Activated CD8-positive, alpha-beta memory T cell treated with anti-CD3 and anti-CD28 coated beads, Interleukin-2, amount 50 U/mL, for 48 hours (primary cell): Measurements from ENCODE around the gene PCDHA1.
"Not testable (repeated sequence)": the region's sequence is repeated elsewhere in the genome, so short reads cannot be mapped to it uniquely, and the experiment has no call there.

Experiments used
- DNase-seq: peaks from one replicate; pipeline ENCODE4 v3.0.0-alpha.2; 2020

The PCDHA1 gene

DNA sequence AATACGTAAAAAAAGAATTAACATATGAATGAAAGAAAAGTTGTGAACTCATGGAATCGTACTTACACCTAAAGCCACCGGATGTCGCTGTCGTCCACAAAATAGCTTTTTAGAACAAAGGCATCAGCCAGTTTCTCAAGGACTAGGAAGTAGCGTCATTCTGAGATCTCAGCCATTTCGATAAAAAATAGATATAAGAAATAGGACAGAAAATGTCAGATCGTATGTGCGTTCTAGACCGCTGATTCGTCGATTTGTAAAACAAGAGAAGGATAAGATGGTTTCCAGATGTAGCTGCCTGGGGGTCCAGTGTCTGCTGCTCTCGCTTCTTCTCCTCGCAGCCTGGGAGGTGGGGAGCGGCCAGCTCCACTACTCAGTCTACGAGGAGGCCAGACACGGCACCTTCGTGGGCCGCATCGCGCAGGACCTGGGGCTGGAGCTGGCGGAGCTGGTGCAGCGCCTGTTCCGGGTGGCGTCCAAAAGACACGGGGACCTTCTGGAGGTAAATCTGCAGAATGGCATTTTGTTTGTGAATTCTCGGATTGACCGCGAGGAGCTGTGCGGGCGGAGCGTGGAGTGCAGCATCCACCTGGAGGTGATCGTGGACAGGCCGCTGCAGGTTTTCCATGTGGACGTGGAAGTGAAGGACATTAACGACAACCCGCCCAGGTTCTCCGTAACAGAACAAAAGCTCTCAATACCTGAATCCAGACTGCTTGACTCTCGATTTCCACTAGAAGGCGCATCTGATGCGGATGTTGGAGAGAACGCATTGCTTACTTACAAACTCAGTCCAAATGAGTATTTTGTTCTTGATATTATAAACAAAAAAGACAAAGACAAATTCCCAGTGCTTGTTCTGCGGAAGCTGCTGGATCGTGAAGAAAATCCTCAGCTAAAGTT, 70.1 kb downstream of the PCDHA1 start, which contains the start of gene PCDHA10:
Gene PCDHA10 (plus strand): TSS at position 126 of the 903 bp plus-strand sequence. CDS start 152 bp downstream, at position 278.
- DNase-seq: no peak

DNA sequence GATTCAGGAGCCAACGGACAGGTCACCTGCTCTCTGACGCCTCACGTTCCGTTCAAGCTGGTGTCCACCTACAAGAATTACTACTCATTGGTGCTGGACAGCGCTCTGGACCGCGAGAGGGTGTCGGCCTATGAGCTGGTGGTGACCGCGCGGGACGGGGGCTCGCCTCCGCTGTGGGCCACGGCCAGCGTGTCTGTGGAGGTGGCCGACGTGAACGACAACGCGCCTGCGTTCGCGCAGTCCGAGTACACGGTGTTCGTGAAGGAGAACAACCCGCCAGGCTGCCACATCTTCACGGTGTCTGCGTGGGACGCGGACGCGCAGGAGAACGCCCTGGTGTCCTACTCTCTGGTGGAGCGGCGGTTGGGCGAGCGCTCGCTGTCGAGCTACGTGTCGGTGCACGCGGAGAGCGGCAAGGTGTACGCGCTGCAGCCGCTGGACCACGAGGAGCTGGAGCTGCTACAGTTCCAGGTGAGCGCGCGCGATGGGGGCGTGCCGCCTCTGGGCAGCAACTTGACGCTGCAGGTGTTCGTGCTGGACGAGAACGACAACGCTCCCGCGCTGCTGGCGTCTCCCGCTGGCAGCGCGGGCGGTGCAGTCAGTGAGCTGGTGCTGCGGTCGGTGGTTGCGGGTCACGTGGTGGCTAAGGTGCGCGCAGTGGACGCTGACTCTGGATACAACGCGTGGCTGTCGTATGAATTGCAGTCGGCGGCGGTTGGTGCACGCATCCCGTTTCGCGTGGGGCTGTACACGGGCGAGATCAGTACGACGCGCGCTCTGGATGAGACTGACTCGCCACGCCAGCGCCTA, 71.4 kb downstream of the PCDHA1 start:
- no peak for DNase-seq

DNA sequence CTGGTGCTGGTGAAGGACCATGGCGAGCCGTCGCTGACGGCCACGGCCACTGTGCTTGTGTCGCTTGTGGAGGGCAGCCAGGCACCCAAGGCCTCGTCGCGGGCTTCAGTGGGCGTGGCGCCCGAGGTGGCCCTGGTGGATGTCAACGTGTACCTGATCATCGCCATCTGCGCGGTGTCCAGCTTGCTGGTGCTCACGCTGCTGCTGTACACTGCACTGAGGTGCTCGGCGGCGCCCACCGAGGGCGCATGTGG, 72.0 kb downstream of the PCDHA1 start:
- DNase-seq: no peak

DNA sequence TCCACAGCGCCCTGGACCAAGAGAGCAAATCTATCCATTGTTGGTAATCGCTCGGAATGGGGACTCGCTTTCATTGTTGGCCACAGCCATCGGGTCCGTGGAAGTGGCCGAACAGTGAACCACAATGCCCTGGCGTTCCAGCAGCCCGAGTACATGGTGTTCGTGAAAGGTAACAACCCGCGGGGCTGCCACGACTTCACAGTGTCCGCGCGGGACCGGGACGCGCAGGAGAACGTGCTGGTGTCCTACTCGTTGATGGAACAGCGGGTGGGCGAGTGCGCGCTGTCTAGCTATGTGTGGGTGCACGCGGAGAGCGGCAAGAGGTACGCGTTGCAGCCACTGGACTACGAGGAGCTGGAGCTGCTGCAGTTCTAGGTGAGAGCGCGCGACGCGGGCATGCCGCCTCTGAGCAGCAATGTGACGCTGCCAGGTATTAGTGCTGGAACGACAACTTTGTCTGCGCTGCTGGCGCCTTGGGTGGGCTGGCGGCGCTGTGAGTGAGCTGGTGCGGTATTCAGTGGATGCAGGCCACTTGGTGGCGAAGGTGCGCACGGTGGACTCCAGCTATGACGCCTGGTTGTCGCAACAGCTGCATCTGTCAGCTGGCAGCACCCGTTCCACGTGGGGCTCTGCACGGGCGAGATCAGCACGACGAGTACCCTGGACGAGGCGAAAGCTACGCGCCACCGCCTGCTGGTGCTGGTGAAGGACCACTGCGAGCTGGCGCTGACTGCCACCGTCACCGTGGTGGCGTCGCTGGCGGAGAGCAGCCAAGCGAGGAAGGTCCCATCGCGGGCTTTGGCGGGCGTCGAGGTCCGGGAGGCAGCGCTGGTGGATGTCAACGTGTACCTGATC, 76.7 kb downstream of the PCDHA1 start:
- no peak for DNase-seq

DNA sequence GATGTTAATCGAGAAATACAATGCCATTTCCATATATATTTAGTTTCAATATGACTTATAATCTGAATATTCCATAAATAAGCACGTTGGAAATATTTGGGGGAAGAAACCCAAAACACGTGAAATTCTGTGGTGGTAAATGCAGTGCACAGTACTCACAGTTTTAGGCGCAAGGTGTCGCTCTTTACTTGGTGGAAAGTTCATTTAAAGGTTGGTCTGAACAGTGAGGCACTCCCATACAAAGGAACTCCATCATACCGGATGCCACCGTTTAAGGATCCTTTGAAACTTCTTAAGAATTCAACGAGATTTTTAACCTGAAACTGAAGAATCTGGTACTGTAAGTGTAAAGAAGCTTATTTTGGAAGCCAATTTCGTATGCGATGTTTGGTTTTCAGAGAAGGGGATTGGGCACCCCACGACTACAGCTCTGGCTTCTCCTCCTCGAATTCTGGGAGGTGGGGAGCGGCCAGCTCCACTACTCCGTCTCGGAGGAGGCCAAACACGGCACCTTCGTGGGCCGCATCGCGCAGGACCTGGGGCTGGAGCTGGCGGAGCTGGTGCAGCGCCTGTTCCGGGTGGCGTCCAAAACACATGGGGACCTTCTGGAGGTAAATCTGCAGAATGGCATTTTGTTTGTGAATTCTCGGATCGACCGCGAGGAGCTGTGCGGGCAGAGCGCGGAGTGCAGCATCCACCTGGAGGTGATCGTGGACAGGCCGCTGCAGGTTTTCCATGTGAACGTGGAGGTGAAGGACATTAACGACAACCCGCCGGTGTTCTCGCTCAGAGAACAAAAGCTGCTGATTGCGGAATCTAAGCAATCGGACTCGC, 83.0 kb downstream of the PCDHA1 start, which contains the start of gene PCDHA11:
Gene PCDHA11 (plus strand): TSS at position 237 of the 834 bp plus-strand sequence. CDS start 147 bp downstream, at position 384.
- no peak for DNase-seq

DNA sequence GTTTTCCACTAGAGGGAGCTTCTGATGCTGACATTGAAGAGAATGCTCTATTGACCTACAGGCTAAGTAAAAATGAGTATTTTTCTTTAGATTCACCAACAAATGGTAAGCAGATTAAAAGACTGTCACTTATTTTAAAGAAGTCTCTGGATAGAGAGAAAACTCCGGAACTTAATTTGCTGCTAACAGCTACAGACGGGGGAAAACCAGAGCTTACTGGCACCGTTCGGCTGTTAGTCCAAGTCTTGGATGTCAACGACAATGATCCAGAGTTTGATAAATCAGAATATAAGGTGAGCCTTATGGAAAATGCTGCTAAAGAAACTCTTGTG, 83.6 kb downstream of the PCDHA1 start:
- DNase-seq: no peak

DNA sequence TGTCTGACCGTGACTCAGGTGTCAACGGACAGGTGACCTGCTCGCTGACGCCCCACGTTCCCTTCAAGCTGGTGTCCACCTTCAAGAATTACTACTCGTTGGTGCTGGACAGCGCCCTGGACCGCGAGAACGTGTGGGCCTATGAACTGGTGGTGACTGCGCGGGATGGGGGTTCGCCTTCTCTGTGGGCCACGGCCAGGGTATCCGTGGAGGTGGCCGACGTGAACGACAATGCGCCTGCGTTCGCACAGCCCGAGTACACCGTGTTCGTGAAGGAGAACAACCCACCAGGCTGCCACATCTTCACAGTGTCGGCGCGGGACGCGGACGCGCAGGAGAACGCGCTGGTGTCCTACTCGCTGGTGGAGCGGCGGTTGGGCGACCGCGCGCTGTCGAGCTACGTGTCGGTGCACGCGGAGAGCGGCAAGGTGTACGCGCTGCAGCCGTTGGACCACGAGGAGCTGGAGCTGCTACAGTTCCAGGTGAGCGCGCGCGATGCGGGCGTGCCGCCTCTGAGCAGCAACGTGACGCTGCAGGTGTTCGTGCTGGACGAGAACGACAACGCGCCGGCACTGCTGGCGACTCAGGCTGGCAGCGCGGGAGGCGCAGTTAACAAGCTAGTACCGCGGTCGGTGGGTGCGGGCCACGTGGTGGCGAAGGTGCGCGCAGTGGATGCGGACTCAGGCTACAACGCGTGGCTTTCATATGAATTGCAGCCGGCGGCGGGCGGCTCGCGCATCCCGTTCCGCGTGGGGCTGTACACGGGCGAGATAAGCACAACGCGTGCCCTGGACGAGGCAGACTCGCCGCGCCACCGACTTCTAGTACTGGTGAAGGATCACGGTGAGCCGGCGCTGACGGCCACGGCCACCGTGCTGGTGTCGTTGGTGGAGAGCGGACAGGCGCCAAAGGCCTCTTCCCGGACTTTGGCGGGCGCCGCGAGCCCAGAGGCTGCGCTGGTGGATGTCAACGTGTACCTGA, 84.6 kb downstream of the PCDHA1 start:
- no peak for DNase-seq

DNA sequence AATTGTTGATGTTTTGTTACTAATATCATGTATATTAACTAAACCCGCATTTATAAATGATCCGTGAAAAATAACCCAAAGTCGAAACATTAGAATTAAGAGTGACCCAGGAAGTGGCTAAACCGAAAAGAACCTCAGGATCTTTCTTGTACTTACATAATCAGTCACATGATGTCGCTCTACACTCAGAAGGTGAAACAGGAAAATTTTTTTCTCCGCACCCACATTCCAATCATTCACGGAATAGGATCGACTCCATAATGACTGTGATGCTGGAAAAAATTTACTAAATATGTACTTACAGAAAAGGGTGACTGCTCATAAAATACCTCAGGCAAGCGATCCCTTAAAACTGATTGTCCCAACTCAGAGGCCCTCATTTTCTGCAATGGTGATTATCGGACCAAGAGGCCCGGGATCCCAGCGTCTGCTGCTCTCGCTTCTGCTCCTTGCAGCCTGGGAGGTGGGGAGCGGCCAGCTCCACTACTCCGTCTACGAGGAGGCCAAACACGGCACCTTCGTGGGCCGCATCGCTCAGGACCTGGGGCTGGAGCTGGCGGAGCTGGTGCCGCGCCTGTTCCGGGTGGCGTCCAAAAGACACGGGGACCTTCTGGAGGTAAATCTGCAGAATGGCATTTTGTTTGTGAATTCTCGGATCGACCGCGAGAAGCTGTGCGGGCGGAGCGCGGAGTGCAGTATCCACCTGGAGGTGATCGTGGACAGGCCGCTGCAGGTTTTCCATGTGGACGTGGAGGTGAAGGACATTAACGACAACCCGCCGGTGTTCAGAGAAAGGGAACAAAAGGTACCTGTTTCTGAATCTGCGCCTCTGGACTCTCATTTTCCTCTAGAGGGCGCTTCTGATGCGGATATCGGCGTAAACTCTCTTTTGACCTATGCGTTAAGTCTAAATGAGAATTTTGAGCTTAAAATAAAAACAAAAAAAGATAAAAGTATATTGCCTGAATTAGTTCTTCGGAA, 89.4 kb downstream of the PCDHA1 start, which contains the start of gene PCDHA12:
Gene PCDHA12 (plus strand): TSS at position 224 of the 981 bp plus-strand sequence. CDS start 165 bp downstream, at position 389.
- no peak for DNase-seq

DNA sequence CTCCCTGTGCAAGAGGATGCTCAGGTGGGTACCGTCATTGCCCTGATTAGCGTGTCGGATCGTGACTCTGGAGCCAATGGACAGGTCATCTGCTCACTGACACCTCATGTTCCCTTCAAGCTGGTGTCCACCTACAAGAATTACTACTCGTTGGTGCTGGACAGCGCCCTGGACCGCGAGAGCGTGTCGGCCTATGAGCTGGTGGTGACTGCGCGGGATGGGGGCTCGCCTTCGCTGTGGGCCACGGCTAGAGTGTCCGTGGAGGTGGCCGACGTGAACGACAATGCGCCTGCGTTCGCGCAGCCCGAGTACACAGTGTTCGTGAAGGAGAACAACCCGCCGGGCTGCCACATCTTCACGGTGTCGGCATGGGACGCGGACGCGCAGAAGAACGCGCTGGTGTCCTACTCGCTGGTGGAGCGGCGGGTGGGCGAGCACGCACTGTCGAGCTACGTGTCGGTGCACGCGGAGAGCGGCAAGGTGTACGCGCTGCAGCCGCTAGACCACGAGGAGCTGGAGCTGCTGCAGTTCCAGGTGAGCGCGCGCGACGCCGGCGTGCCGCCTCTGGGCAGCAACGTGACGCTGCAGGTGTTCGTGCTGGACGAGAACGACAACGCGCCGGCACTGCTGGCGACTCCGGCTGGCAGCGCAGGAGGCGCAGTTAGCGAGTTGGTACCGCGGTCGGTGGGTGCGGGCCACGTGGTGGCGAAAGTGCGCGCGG, 90.8 kb downstream of the PCDHA1 start:
- DNase-seq: not testable (repeated sequence)

DNA sequence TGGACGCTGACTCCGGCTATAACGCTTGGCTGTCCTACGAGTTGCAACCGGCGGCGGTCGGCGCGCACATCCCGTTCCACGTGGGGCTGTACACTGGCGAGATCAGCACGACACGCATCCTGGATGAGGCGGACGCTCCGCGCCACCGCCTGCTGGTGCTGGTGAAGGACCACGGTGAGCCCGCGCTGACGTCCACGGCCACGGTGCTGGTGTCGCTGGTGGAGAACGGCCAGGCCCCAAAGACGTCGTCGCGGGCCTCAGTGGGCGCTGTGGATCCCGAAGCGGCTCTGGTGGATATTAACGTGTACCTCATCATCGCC, 91.3 kb downstream of the PCDHA1 start:
- DNase-seq: no peak

DNA sequence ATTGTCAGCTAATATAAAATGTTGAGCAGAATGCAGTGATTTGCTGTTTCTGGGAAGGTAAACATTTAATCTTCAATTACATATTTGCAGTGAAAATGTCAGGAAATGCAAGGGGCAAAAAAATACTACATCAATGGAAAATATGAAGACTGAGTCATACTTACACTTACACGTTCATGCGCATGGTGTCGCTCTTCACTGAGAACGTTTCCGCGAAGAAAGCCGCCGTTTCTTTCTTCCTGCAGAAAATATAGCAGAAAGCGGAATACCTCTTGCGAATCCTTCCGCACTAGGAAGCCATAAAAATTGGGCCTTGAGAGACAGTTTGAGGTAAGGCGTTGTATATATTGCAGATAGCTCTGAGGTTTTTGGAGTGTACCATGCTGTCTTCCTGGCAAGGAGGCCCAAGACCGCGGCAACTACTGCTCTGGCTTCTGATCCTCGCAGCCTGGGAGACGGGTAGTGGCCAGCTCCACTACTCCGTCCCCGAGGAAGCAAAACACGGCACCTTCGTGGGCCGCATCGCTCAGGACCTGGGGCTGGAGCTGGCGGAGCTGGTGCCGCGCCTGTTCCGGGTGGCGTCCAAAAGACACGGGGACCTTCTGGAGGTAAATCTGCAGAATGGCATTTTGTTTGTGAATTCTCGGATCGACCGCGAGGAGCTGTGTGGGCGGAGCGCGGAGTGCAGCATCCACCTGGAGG, 96.1 kb downstream of the PCDHA1 start, which contains the start of gene PCDHA13:
Gene PCDHA13 (plus strand): TSS at position 236 of the 702 bp plus-strand sequence. CDS start 145 bp downstream, at position 381.
- no peak for DNase-seq

DNA sequence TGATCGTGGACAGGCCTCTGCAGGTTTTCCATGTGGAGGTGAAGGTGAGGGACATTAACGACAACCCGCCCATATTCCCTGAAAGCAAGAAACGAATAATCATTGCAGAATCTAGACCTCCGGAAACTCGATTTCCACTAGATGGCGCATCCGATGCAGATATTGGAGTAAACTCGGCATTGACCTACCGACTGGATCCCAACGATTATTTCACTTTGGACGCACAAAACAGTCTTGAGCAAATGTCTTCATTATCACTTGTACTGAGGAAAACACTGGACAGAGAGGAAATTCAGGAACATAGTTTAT, 96.6 kb downstream of the PCDHA1 start:
- no peak for DNase-seq

DNA sequence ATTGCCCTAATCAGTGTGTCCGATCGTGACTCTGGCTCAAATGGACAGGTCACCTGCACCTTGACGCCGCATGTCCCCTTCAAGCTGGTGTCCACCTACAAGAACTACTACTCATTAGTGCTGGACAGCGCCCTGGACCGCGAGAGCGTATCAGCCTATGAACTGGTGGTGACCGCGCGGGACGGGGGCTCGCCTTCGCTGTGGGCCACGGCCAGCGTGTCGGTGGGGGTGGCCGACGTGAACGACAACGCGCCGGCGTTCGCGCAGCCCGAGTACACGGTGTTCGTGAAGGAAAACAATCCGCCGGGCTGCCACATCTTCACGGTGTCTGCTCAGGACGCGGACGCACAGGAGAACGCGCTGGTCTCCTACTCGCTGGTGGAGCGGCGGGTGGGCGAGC, 97.4 kb downstream of the PCDHA1 start:
- no peak for DNase-seq

DNA sequence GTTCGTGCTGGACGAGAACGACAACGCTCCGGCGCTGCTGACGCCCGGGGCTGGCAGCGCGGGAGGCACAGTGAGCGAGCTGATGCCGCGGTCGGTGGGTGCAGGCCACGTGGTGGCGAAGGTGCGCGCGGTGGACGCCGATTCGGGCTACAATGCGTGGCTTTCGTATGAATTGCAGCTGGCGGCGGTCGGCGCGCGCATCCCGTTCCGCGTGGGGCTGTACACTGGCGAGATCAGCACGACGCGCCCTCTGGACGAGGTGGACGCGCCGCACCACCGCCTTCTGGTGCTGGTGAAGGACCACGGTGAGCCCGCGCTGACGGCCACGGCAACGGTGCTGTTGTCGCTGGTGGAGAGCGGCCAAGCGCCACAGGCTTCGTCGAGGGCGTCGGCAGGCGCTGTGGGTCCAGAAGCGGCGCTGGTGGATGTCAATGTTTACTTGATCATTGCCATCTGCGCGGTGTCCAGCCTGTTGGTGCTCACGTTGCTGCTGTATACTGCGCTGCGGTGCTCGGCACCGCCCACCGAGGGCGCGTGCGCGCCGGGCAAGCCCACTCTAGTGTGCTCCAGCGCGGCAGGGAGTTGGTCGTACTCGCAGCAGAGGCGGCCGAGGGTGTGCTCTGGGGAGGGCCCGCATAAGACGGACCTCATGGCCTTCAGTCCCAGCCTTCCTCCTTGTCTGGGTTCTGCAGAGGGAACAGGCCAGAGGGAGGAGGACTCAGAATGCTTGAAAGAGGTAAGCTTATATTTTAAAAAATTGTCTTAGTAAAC, 98.2 kb downstream of the PCDHA1 start:
- no peak for DNase-seq

DNA sequence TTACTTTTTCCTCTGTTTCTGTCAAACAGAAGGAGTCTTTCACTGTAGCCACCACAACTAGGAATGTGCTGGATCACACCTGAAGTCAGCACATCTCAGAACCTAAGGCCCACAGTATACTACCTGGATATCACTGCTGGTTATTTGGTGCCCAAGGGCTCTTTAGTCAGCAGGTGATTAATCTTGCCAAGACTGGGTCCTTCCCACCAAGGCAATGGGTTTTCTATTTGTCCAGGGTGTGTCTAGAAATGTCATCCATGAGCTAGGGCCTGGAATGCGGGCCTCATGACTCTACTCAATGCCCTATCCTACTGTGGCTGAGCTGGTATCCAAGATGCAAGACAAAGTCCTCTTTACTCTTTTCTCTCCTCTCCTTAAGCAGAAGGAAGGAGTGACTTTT, 130.4 kb downstream of the PCDHA1 start:
- DNase-seq: no peak

DNA sequence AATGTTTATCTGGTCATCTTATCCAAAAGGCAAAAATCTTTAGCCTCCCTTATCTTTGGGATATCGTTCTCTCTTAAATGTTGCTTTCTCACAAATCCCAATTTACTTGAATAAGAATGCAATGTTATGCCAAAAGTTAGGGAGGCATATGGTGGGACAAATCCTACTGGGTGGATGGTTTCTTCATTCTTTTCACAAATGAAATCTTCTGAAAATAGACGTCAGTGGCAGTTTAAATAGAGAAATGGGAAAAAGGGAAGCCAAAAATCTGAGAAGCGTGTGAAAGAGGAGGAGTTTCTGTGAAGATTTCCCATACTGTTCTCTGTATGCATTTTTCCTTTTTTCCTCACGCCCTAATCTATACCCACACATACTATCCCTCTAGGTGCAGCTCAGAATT, 137.7 kb downstream of the PCDHA1 start:
- DNase-seq: no peak

DNA sequence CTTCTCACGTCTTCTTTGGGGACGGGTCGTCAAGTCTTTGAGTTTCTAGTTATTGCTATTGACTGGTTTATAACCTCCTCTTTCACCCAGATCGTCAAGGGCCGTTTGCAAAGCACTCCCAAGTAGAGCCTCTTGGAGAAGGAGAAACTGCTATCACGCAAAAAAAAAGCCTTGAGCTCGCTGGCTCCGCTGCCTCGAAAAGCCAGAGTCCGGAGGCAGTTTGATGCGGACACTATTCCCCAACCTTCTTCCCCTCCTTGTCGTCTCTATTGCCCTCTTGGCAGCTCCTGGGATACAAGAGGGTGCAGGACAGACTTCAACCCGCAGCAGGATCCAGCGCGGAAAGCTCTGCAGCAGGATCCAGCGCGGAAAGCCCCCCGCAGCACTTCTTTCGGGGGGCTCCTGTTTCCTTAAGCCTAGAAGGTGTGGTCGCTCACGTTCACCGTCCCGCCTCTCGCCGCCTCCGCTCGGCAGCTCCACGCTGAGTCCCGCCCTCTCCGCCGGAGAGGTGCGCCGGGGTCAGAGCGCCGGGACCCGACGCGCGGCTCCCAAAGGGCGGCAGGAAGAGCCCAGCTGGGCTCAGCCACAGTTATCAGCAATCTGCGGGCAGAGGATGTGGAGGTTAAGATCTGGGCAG, 140.0 kb downstream of the PCDHA1 start, which contains the start of gene PCDHAC1:
Gene PCDHAC1 (plus strand): TSS at position 494 of the 637 bp plus-strand sequence. CDS start 594 bp downstream, outside the sequence.
- DNase-seq: no peak
